Ovary (tissue), 9 donors: ENCODE data around the gene STX16. TPM values are rescaled to one million over a fixed set of nuclear protein-coding genes. Genes with fewer than 3 reads are reported as not detected.

Experiments
- DNase-seq, 5 donors: peaks; one replicate each; pipeline ENCODE4 v3.0.0-alpha.2; 2019 to 2020
- H3K27ac ChIP-seq, 2 donors: fragments of 200-600 bp; one replicate each; pipeline versions ENCODE4 v1.5.1 to v1.8.0; 2019 to 2022
- H3K27me3 ChIP-seq: fragments of 200-600 bp; one replicate; pipeline ENCODE4 v1.8.0; 2022
- H3K36me3 ChIP-seq: fragments of 200-600 bp; sonication (generic); one replicate; pipeline ENCODE4 v1.5.1; 2019
- H3K4me1 ChIP-seq: one replicate; pipeline ENCODE4 v1.8.1; 2013; ENCODE audit warnings: mild to moderate bottlenecking, moderate library complexity; ENCODE audit not compliant: insufficient read depth
- H3K4me3 ChIP-seq: fragments of 200-600 bp; sonication (generic); one replicate; pipeline ENCODE4 v1.5.1; 2017
- H3K9me3 ChIP-seq, 2 donors: fragments of 200-600 bp in 1 of 2; sonication (generic) in 1 of 2; one replicate each; pipeline versions ENCODE4 v1.5.1 to v1.8.1; 2013 to 2019; ENCODE audit warnings: mild to moderate bottlenecking in 1 of 2, moderate library complexity in 1 of 2
- CTCF ChIP-seq, 3 donors: fragments of 450-650 bp in 2 of 3; fragments of 200-600 bp in 1 of 3; IDR thresholded peaks; one replicate each; pipeline versions ENCODE4 v1.5.1 to v1.8.0; 2016 to 2022; ENCODE audit warnings: antibody characterized with exemption in 3 of 3, mild to moderate bottlenecking in 1 of 3
- EP300 ChIP-seq: sonication (generic); formaldehyde crosslinking; IDR thresholded peaks from one replicate; pipeline ENCODE4 v1.6.1; 2017; ENCODE audit warnings: antibody characterized with exemption
- POLR2A ChIP-seq: fragments of 450-650 bp; IDR thresholded peaks from one replicate; pipeline ENCODE4 v1.6.1; 2017; ENCODE audit warnings: antibody characterized with exemption, mild to moderate bottlenecking, moderate library complexity
- WGBS, 3 donors: extraction: QIAGEN DNeasy Blood & Tissue Kit in 1 of 3; methylation state at CpG; one replicate each; pipeline versions ENCODE4 v1.1.5 to v1.1.7; 2013 to 2017; 5-methylcytosine and 5-hydroxymethylcytosine counted together
- intact Hi-C, 4 donors: fragments of 100-400 bp; cut with DNase I; formaldehyde crosslinking; loops; one replicate each; pipeline versions ENCODE4 v1.11.0 to v1.15.1; 2022 to 2023
- polyA plus RNA-seq, 2 donors: library from polyadenylated mRNA; stranded (reverse); fragments of 200-250 nt in 1 of 2; fragments of 350-450 nt in 1 of 2; fragmentation: Illumina TruSeq in 1 of 2; extraction: RNeasy Lipid Tissue Mini Kit (QIAGEN cat#74804) in 1 of 2; gene quantifications; one replicate each; pipeline ENCODE4 v1.2.3, GENCODE V29; 2013 to 2014
- total RNA-seq, 7 donors: library from RNA; depleted of rRNA in 2 of 7; stranded (reverse); fragments of >200 nt in 2 of 7; fragmentation: NEBNext Ultra II Directional in 3 of 7; extraction: Animal tissue kit (Norgen Biotek cat#: 25700) in 3 of 7; gene quantifications; one replicate each; pipeline versions ENCODE4 v1.1.0 to v1.2.4, GENCODE V29; 2016 to 2023
- donor health status: DM: no; HTN: no; CAD: no; lungs with moderate emphysema.
- donor health status: DM: no; HTN: no; CAD: no.
- donor health status: Bipolar disorder and iron deficiency.
- donor health status: DM: yes; HTN: yes; CAD: no.
- donor health status: DM: no; HTN: no; CAD: no.
- donor health status: DM: yes; HTN: yes; CAD: no.

Gene STX16
- total and polyA plus RNA-seq, 9 donors = 31.9 to 55.8 (median 46.5) TPM

- Histone ChIP-seq H3K4me1 (no peaks in the 10 kb centered on the region), H3K27me3 (no peaks in the 10 kb centered on the region), H3K36me3 (no peaks in the 10 kb centered on the region), H3K27ac (no peak overlapping the region), H3K9me3 (no peaks in the 10 kb centered on the region), H3K4me3 (no peak overlapping the region)
- TF ChIP-seq EP300 (no peak), CTCF (IDR thresholded peaks at IDR 0.05) (no peak), POLR2A (no peak)
- no peak for DNase-seq
- intact Hi-C loops = no loop called here
- WGBS, 3 donors = 86 to 90% (median 86%) methylated on average over 11 of the region's 11 CpGs
These were observed 31.1 kb upstream of the STX16 start for GRCh38 chr20:58619864-58620431.

GRCh38 chr20:58621906-58622548, 29.1 kb upstream of the STX16 start:
- no peak for DNase-seq

GRCh38 chr20:58622671-58623578, 28.2 kb upstream of the STX16 start:
- intact Hi-C loops = no loop called here
- no peak for DNase-seq
- H3K4me1 ChIP-seq = no peaks in the 10 kb centered on the region
- no peaks in the 10 kb centered on the region for H3K36me3 ChIP-seq
- no peak overlapping the region for H3K27ac ChIP-seq
- H3K4me3 ChIP-seq = no peak overlapping the region
- TF ChIP-seq CTCF (IDR thresholded peaks at IDR 0.05) (no peak), POLR2A (no peak), EP300 (no peak)
- no peaks in the 10 kb centered on the region for H3K27me3 ChIP-seq
- H3K9me3 ChIP-seq = no peaks in the 10 kb centered on the region
- 63 to 71% (median 67%) methylated on average over 13 of the region's 13 CpGs for WGBS, 3 donors

More at GRCh38 chr20:58621906-58622548, 29.1 kb upstream of the STX16 start:
- Histone ChIP-seq H3K4me3 (no peak overlapping the region), H3K27ac (no peak overlapping the region), H3K9me3 (no peaks in the 10 kb centered on the region), H3K4me1 (no peaks in the 10 kb centered on the region), H3K27me3 (no peaks in the 10 kb centered on the region), H3K36me3 (no peaks in the 10 kb centered on the region)
- intact Hi-C loops = no loop called here
- 93 to 97% (median 94%) methylated on average over 9 of the region's 9 CpGs for WGBS, 3 donors
- no peak for TF ChIP-seq EP300
- TF ChIP-seq POLR2A = no peak
- TF ChIP-seq CTCF (IDR thresholded peaks at IDR 0.05) = no peak

- no peaks in the 10 kb centered on the region for H3K9me3 ChIP-seq
- H3K36me3 ChIP-seq = no peaks in the 10 kb centered on the region
- H3K27ac ChIP-seq = no peak overlapping the region
- no peaks in the 10 kb centered on the region for H3K4me1 ChIP-seq
- peak; percentile 58 to 77 (median 69) for DNase-seq
- no peak for TF ChIP-seq POLR2A
- no peak for TF ChIP-seq CTCF (IDR thresholded peaks at IDR 0.05)
- no peak for TF ChIP-seq EP300
- intact Hi-C loops = no loop called here
- no peak overlapping the region for H3K4me3 ChIP-seq
- 41 to 48% (median 42%) methylated on average over 26 to 29 of the region's 29 CpGs for WGBS, 3 donors
- no peaks in the 10 kb centered on the region for H3K27me3 ChIP-seq
These were observed 27.3 kb upstream of the STX16 start for GRCh38 chr20:58623579-58624473.
